Ishikawa (cell line): ENCODE results near the gene FNDC5.

Experiments
- CEBPB ChIP-seq: IDR thresholded peaks from 2 replicates; pipeline ENCODE4 v1.6.1; 2012
- CREB1 ChIP-seq: IDR thresholded peaks from 2 replicates; pipeline ENCODE4 v1.6.1; 2012; ENCODE audit warnings: low read depth
- EGR1 ChIP-seq: IDR thresholded peaks from 2 replicates; pipeline ENCODE4 v1.6.1; 2012
- EP300 ChIP-seq: IDR thresholded peaks from 2 replicates; pipeline ENCODE4 v1.6.1; 2012; ENCODE audit warnings: borderline replicate concordance
- FOXM1 ChIP-seq: IDR thresholded peaks from 2 replicates; pipeline ENCODE4 v1.6.1; 2012; ENCODE audit warnings: low read depth, borderline replicate concordance
- NFIC ChIP-seq: IDR thresholded peaks from 2 replicates; pipeline ENCODE4 v1.6.1; 2012
- RAD21 ChIP-seq: IDR thresholded peaks from 2 replicates; pipeline ENCODE4 v1.6.1; 2012; ENCODE audit warnings: low read depth
- TAF1 ChIP-seq: IDR thresholded peaks from 2 replicates; pipeline ENCODE4 v1.6.1; 2012; ENCODE audit warnings: low read depth, mild to moderate bottlenecking
- TCF12 ChIP-seq: IDR thresholded peaks from 2 replicates; pipeline ENCODE4 v1.6.1; 2012; ENCODE audit warnings: low read depth
- TEAD4 ChIP-seq: IDR thresholded peaks from 2 replicates; pipeline ENCODE4 v1.6.1; 2012
- YY1 ChIP-seq: IDR thresholded peaks from 2 replicates; pipeline ENCODE4 v1.6.1; 2012; ENCODE audit warnings: low read depth
- ZBTB7A ChIP-seq: IDR thresholded peaks from 2 replicates; pipeline ENCODE4 v1.6.1; 2012; ENCODE audit warnings: low read depth
- TF ChIP-seq, protein P1 (sequence below): IDR thresholded peaks from 2 replicates; pipeline ENCODE4 v1.6.1; 2012; ENCODE audit warnings: low read depth, mild to moderate bottlenecking
- TF ChIP-seq, protein P2 (sequence below): IDR thresholded peaks from 2 replicates; pipeline ENCODE4 v1.6.1; 2012
- TF ChIP-seq, protein P3 (sequence below): IDR thresholded peaks from 2 replicates; pipeline ENCODE4 v1.6.1; 2012

FNDC5 gene

DNA sequence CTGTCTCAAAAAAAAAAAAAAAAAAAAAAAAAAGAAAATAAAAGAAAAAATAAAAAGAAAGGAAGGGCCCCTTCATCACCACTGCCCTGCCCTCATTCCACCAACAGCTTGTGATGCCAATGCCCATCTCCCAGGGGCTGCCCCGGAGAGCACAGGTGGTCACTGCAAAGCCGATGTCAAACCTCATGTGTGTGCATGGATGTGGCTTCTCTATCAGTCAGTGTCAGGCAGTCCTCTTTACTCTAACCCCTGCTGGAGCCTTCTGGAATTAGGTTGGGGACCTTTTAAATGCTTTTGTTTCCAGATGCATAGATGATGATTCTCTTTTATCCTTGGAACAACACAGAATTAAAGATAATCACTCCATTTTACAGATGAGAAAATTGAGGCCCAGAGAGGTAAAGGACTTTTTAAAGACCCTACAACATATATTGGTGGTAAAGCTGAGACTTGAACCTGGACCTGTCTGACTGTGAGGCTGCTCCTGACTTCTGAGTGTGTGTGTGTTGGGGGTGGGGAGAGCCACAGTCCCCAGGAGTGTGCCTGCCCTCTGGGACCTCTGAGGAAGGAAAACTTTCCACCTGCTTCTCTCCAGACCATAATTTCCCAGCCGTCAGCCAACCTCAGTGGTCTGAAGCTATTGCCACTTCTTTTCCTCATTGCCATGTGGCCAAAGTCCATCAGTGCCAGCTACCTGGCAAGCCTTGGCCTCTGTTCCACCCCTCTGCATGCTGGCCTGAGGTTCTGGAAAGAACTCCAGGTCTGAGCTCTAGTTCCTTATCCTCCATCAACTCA, 33.5 kb upstream of the FNDC5 start:
- no peak for TF ChIP-seq NFIC
- no peak for TF ChIP-seq EGR1
- TF ChIP-seq YY1 = no peak
- no peak for TF ChIP-seq RAD21
- TF ChIP-seq EP300 = no peak
- TF ChIP-seq, protein P1, sequence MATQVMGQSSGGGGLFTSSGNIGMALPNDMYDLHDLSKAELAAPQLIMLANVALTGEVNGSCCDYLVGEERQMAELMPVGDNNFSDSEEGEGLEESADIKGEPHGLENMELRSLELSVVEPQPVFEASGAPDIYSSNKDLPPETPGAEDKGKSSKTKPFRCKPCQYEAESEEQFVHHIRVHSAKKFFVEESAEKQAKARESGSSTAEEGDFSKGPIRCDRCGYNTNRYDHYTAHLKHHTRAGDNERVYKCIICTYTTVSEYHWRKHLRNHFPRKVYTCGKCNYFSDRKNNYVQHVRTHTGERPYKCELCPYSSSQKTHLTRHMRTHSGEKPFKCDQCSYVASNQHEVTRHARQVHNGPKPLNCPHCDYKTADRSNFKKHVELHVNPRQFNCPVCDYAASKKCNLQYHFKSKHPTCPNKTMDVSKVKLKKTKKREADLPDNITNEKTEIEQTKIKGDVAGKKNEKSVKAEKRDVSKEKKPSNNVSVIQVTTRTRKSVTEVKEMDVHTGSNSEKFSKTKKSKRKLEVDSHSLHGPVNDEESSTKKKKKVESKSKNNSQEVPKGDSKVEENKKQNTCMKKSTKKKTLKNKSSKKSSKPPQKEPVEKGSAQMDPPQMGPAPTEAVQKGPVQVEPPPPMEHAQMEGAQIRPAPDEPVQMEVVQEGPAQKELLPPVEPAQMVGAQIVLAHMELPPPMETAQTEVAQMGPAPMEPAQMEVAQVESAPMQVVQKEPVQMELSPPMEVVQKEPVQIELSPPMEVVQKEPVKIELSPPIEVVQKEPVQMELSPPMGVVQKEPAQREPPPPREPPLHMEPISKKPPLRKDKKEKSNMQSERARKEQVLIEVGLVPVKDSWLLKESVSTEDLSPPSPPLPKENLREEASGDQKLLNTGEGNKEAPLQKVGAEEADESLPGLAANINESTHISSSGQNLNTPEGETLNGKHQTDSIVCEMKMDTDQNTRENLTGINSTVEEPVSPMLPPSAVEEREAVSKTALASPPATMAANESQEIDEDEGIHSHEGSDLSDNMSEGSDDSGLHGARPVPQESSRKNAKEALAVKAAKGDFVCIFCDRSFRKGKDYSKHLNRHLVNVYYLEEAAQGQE = no peak

DNA sequence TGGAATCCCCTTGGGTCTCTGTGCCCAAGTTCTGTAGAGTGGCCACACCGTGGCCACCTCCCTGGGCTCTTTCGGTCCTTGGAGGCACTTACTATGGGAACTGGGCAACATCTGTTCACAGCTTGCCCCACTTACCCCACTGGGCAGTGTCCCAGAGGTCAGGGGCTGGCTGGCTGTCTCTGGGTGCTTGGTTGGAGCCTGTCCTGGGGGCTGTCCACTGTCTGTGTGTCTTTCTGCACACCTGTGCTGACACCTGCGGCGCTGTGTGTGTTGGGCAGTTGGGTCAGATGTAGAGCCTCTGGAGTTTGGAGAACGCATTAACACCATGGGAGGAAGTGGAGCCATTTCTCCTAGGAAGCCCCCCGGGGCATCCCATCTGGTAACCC, 31.8 kb upstream of the FNDC5 start:
- TF ChIP-seq, protein P2, sequence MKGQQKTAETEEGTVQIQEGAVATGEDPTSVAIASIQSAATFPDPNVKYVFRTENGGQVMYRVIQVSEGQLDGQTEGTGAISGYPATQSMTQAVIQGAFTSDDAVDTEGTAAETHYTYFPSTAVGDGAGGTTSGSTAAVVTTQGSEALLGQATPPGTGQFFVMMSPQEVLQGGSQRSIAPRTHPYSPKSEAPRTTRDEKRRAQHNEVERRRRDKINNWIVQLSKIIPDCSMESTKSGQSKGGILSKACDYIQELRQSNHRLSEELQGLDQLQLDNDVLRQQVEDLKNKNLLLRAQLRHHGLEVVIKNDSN = no peak
- TF ChIP-seq, protein P1 = no peak
- no peak for TF ChIP-seq TCF12
- no peak for TF ChIP-seq RAD21
- TF ChIP-seq EP300 = no peak
- TF ChIP-seq TAF1 = no peak
- no peak for TF ChIP-seq FOXM1
- TF ChIP-seq YY1 = no peak
- no peak for TF ChIP-seq EGR1
- TF ChIP-seq NFIC = no peak
- TF ChIP-seq, protein P3, sequence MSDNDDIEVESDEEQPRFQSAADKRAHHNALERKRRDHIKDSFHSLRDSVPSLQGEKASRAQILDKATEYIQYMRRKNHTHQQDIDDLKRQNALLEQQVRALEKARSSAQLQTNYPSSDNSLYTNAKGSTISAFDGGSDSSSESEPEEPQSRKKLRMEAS = no peak
- TF ChIP-seq ZBTB7A = no peak
- no peak for TF ChIP-seq TEAD4
- TF ChIP-seq CEBPB = no peak
- no peak for TF ChIP-seq CREB1

DNA sequence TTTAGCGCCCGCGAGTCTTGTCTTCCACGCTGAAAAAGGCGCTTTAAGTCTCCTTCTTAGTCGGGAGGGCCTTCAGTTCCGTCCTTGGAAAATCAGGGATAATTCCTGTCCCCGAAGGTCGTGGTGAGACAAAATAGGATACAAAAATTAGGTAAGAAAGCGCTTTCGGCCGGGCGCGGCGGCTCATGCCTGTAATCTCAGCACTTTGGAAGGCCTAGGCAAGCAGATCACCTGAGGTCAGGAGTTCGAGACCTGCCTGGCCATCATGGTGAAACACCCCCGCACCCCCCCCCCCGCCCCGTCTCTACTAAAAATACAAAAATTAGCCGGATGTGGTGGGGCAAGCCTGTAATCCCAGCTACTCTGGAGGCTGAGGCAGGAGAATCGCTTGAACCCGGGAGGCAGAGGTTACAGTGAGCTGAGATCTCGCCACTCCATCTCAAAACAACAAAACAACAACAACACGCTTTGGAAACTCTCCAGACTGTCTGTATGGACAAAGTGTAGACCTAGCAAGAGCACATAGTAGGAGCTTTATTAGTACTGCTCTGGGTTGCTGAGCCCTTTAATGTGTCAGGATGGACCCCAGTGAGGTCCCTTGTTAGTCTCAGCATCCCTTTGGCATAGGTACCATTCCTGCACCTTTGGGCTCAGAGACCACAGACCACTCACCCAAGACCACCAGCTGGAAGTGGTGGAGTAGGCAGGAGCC, 31.3 kb upstream of the FNDC5 start:
- TF ChIP-seq TCF12 (no peak), TEAD4 (no peak), FOXM1 (no peak), EP300 (no peak), NFIC (no peak), YY1 (no peak), RAD21 (no peak), CEBPB (no peak), EGR1 (no peak), TAF1 (no peak), ZBTB7A (no peak), CREB1 (no peak)
- TF ChIP-seq, protein P1 = no peak
- TF ChIP-seq, protein P3 = no peak
- TF ChIP-seq, protein P2 = no peak
